Astrocyte (in vitro differentiated cells and primary cell): ENCODE measurements around the gene ASB18. TPM values are rescaled to one million over a fixed set of nuclear protein-coding genes. Genes with fewer than 3 reads are reported as not detected.

Experiments
- DNase-seq: peaks from one replicate; pipeline ENCODE4 v3.0.0-alpha.2; 2010; ENCODE audit warnings: low read depth
- FAIRE-seq: peaks from 2 replicates; lab custom pipeline; 2011; peaks lifted over from hg19 to GRCh38; lab: Jason Lieb, UNC
- H2AFZ ChIP-seq: 2 replicates; pipeline ENCODE4 v1.6.0; 2012; ENCODE audit warnings: low read depth, low read length, inconsistent platforms
- H3K27ac ChIP-seq: 2 replicates; pipeline ENCODE4 v1.5.1; 2011; ENCODE audit warnings: low read depth, low read length, inconsistent platforms
- H3K27me3 ChIP-seq: 2 replicates; pipeline ENCODE4 v1.6.0; 2011; ENCODE audit warnings: low read length, inconsistent platforms; ENCODE audit not compliant: insufficient read depth
- H3K36me3 ChIP-seq: 2 replicates; pipeline ENCODE4 v1.5.1; 2011; ENCODE audit warnings: low read length, inconsistent platforms; ENCODE audit not compliant: insufficient read depth
- H3K4me1 ChIP-seq: 2 replicates; pipeline ENCODE4 v1.5.1; 2011; ENCODE audit warnings: low read length, inconsistent platforms; ENCODE audit not compliant: insufficient read depth
- H3K4me2 ChIP-seq: 2 replicates; pipeline ENCODE4 v1.6.0; 2012; ENCODE audit warnings: low read length, inconsistent platforms
- H3K4me3 ChIP-seq: 2 replicates; pipeline ENCODE4 v1.5.1; 2011; ENCODE audit warnings: low read depth, mild to moderate bottlenecking, low read length, inconsistent platforms; ENCODE audit not compliant: insufficient read depth
- H3K79me2 ChIP-seq: 2 replicates; pipeline ENCODE4 v1.6.0; 2012; ENCODE audit warnings: mild to moderate bottlenecking, low read length, inconsistent platforms; ENCODE audit not compliant: insufficient read depth
- H3K9ac ChIP-seq: 2 replicates; pipeline ENCODE4 v1.6.0; 2012; ENCODE audit warnings: mild to moderate bottlenecking, low read length, inconsistent platforms
- H3K9me3 ChIP-seq: 2 replicates; pipeline ENCODE4 v1.5.1; 2012; ENCODE audit warnings: low read depth, mild to moderate bottlenecking, low read length, inconsistent platforms; ENCODE audit not compliant: insufficient read depth
- H4K20me1 ChIP-seq: 2 replicates; pipeline ENCODE4 v1.6.0; 2012; ENCODE audit warnings: low read length, inconsistent platforms; ENCODE audit not compliant: insufficient read depth
- H3K27ac Mint-ChIP-seq: one replicate; pipeline ENCODE4 v1.8.0; 2021; ENCODE audit warnings: mild to moderate bottlenecking, mixed read lengths; ENCODE audit not compliant: unreplicated experiment
- H3K27me3 Mint-ChIP-seq: one replicate; pipeline ENCODE4 v1.8.0; 2021; ENCODE audit warnings: low read depth, mixed read lengths; ENCODE audit not compliant: unreplicated experiment
- H3K36me3 Mint-ChIP-seq: one replicate; pipeline ENCODE4 v1.8.0; 2021; ENCODE audit warnings: low read depth, mixed read lengths; ENCODE audit not compliant: unreplicated experiment
- H3K4me1 Mint-ChIP-seq: one replicate; pipeline ENCODE4 v1.8.0; 2021; ENCODE audit warnings: low read depth, mixed read lengths; ENCODE audit not compliant: unreplicated experiment
- H3K4me3 Mint-ChIP-seq: one replicate; pipeline ENCODE4 v1.8.0; 2021; ENCODE audit warnings: mild to moderate bottlenecking, moderate library complexity, mixed read lengths; ENCODE audit not compliant: unreplicated experiment
- H3K9me3 Mint-ChIP-seq: one replicate; pipeline ENCODE4 v1.8.0; 2021; ENCODE audit warnings: mild to moderate bottlenecking, mixed read lengths; ENCODE audit not compliant: unreplicated experiment
- EZH2 ChIP-seq: IDR thresholded peaks from 2 replicates; pipeline ENCODE4 v1.6.1; 2012; ENCODE audit warnings: mild to moderate bottlenecking, low read length, inconsistent platforms; ENCODE audit not compliant: insufficient read depth
- total RNA-seq: library from RNA; stranded (reverse); gene quantifications from 2 replicates; pipeline ENCODE4 v1.2.1, GENCODE V29; 2021
- TF ChIP-seq, protein P1 (sequence below): IDR thresholded peaks from 2 replicates; pipeline ENCODE4 v1.5.1; 2011; ENCODE audit warnings: low read depth, mild to moderate bottlenecking, inconsistent platforms, low read length, moderate library complexity; ENCODE audit not compliant: insufficient read depth

Gene ASB18
- total RNA-seq, 1 donor from 2014 or later: not detected

- Histone ChIP-seq H3K9ac (peak overlapping the region; percentile 81), H3K79me2 (no peaks in the 10 kb centered on the region), H3K36me3 (no peaks in the 10 kb centered on the region), H3K4me2 (peak overlapping the region; percentile 84), H3K9me3 (no peaks in the 10 kb centered on the region), H3K4me3 (peak overlapping the region; percentile 53), H3K27ac (peak overlapping the region; percentile 83), H2AFZ (peak overlapping the region; percentile 26), H4K20me1 (no peaks in the 10 kb centered on the region), H3K4me1 (peaks cover 30% of the 10 kb centered on the region), H3K27me3 (no peaks in the 10 kb centered on the region)
- H3K27ac Mint-ChIP-seq: no peak overlapping the region
- H3K9me3 Mint-ChIP-seq: peaks cover 7% of the 10 kb centered on the region
- no peaks in the 10 kb centered on the region for H3K27me3 Mint-ChIP-seq
- TF ChIP-seq, protein P1, sequence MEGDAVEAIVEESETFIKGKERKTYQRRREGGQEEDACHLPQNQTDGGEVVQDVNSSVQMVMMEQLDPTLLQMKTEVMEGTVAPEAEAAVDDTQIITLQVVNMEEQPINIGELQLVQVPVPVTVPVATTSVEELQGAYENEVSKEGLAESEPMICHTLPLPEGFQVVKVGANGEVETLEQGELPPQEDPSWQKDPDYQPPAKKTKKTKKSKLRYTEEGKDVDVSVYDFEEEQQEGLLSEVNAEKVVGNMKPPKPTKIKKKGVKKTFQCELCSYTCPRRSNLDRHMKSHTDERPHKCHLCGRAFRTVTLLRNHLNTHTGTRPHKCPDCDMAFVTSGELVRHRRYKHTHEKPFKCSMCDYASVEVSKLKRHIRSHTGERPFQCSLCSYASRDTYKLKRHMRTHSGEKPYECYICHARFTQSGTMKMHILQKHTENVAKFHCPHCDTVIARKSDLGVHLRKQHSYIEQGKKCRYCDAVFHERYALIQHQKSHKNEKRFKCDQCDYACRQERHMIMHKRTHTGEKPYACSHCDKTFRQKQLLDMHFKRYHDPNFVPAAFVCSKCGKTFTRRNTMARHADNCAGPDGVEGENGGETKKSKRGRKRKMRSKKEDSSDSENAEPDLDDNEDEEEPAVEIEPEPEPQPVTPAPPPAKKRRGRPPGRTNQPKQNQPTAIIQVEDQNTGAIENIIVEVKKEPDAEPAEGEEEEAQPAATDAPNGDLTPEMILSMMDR: no peak
- no peak for TF ChIP-seq EZH2
- peak; percentile 81 for DNase-seq
- no peaks in the 10 kb centered on the region for H3K36me3 Mint-ChIP-seq
- H3K4me3 Mint-ChIP-seq: no peak overlapping the region
- FAIRE-seq: peak; percentile 91
- H3K4me1 Mint-ChIP-seq: peaks cover 8% of the 10 kb centered on the region
Measured at GRCh38 chr2:236180076-236180816, 84.0 kb downstream of the ASB18 start.

DNA sequence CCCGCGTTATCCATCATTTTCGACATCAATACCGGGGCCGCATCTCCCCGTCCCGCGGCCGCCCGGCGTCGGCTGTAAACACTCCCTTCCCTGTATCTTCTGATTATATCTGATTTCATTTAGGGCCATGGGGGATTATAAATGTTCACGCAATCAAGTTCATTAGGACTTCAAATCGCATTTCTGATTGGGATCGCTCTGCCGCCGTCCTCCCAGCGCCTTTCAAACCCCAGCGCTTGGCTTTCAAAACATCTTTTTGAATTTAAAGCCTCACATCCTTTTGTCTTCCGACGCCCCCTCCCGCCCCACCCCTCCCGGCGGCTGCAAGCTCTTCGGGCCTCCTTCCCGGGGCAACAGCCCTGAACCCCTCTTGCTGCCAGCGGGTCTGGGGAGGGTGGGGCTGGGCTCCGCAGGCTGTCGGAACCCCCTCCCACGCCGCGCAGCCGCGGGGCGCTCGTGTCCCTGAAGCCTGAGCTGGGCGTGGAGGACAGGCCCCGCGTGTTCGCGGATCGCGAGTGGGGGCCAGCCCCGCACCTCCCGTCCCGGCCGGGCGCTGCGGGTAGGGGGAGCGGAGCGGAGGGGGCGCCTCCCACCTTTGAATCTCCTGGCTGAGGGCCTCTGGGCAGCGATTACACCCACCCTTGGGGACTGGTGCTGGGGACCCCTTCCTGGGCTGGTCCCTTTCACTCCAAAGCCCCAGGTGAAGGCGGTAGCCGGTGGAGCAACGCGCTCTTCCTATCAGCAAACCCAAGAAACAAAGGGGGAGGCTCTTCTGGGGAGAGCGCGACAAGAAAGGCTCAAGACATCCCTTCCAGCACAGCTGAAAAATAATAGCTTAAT lies 84.8 kb downstream of the ASB18 start:
- Histone ChIP-seq H3K4me1 (peaks cover 38% of the 10 kb centered on the region), H3K36me3 (no peaks in the 10 kb centered on the region), H3K9me3 (no peaks in the 10 kb centered on the region), H3K4me3 (peak overlapping the region; percentile 53), H3K27ac (peak overlapping the region; percentile 83), H2AFZ (peak overlapping the region; percentile 64), H4K20me1 (no peaks in the 10 kb centered on the region), H3K27me3 (no peaks in the 10 kb centered on the region), H3K9ac (peak overlapping the region; percentile 81), H3K4me2 (peak overlapping the region; percentile 84), H3K79me2 (no peaks in the 10 kb centered on the region)
- peaks cover 2% of the 10 kb centered on the region for H3K9me3 Mint-ChIP-seq
- H3K4me1 Mint-ChIP-seq: peaks cover 11% of the 10 kb centered on the region
- no peaks in the 10 kb centered on the region for H3K36me3 Mint-ChIP-seq
- TF ChIP-seq, protein P1: no peak
- peak; percentile 37 for TF ChIP-seq EZH2
- H3K4me3 Mint-ChIP-seq: no peak overlapping the region
- H3K27me3 Mint-ChIP-seq: peaks cover 4% of the 10 kb centered on the region
- FAIRE-seq (no peak), DNase-seq (peak; percentile 27)
- H3K27ac Mint-ChIP-seq: no peak overlapping the region
